HG03439 (cell line): ENCODE measurements around the gene NDUFA11.

Experiments
- ATAC-seq: cut with Tn5 transposase; IDR thresholded peaks from one replicate; pipeline ENCODE4 v1.9.1; 2021; ENCODE audit warnings: mild to moderate bottlenecking, moderate library complexity; ENCODE audit not compliant: unreplicated experiment

Gene NDUFA11

GRCh38 chr19:5932609-5933262 is 29.1 kb upstream of the NDUFA11 start:
- no peak for ATAC-seq

GRCh38 chr19:5932146-5932545 is 28.6 kb upstream of the NDUFA11 start:
- ATAC-seq: no peak

DNA sequence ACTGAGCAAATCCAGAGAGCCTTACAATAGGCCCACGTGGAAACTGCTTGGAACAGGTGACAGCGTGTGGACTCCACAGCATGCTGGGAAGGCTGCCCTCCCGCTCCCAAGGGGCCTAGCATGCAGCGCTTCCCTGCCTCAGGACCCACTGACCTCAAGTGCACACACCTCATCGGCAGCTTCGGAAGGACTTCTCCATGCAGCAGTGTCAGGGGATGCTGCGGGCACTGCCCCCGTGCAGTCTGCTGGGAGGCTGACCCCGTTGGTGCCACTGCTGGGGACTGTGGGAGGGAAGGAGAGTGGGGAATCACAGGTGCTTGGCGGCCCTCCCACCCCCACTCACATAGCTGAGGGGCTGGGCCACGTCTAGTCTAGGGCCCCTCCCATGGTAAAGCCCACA is 27.7 kb upstream of the NDUFA11 start:
- ATAC-seq: no peak

- no peak for ATAC-seq
Measured at GRCh38 chr19:5929625-5930024, 26.0 kb upstream of the NDUFA11 start.

DNA sequence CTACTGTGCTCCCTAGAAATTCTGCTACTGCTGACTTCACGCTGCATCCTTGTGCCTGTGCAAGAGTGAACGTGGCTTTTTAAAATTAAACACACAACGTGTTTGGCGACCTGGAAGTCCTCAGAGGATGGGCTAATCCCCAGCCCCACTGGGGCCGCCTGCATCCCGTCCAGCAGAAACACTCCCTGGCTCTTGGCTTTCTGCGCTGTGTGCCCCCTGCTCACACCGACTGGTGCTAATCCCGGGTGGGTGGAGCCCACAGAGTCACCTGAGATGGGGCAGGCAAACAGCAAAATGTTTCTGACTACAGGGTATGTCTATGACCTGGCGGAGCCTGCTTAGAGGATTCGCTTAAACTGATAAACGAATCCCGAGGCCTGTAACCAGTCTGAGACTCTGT is 25.6 kb upstream of the NDUFA11 start:
- ATAC-seq: no peak

DNA sequence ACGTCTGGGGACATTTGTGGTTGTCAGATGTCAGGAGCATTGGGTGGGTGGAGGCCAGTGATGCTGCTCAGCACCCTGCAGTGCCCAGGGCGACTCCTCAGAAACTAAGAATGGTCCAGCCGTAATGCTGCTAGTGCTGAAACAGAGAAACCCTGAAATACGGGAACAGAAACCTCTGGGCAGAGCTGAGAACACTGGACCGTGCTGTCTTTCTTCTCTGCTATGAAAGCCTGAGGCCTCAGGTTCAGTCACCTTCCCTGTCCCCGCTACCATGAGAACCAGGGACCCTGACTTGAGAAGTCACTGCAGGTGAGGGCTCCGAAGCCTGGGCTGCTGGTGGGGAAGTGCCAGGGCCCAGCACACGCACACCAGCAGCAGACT is 23.8 kb upstream of the NDUFA11 start:
- ATAC-seq: no peak

- ATAC-seq: no peak
Measured at GRCh38 chr19:5926641-5927440, 23.3 kb upstream of the NDUFA11 start.

DNA sequence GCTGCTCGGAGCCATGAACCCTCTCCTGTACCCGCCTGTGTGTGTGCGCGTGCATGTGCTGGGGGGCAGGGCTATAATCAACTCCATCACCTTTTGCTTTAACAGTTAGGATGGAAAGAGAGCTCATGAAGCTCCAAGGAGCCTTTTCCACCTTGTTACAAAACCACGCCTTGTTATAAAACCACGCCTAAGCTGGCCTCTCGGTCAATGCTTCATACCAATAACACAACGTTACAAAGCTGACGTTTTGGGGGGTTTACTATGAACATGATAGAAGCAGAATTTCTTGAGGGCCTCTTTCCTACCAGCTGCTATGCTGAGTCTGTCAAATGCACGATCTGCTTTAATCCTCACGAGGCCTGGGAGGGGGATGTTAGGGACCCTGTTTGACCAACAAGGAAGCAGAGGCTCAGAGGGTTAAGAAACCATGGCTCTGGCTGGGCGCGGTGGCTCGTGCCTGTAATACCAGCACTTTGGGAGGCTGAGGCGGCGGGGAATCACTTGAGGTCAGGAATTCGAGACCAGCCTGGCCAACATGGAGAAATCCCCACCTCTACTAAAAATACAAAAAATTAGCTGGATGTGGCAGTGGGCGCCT is 22.3 kb upstream of the NDUFA11 start:
- no peak for ATAC-seq

DNA sequence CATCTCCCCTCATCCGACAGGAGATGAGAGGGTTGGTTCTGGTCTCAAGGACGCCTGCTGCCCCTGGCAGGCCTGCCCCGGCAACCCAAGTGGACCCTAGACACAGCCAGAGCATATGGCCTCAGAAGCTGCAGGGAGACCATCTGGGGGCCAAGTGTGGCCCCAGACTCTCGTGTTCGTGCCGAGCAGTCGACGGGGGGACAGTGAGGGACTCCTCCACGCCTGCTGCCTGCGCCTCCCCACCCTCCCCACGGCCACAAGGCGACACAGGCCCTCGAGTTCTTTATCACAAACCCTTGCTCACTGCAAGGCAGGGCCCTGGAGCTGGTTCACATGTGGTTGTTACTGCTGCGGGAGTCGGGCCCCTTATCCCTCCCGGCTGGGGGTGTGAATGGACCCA is 19.8 kb upstream of the NDUFA11 start:
- ATAC-seq: no peak

GRCh38 chr19:5922161-5922545 is 18.6 kb upstream of the NDUFA11 start:
- no peak for ATAC-seq

DNA sequence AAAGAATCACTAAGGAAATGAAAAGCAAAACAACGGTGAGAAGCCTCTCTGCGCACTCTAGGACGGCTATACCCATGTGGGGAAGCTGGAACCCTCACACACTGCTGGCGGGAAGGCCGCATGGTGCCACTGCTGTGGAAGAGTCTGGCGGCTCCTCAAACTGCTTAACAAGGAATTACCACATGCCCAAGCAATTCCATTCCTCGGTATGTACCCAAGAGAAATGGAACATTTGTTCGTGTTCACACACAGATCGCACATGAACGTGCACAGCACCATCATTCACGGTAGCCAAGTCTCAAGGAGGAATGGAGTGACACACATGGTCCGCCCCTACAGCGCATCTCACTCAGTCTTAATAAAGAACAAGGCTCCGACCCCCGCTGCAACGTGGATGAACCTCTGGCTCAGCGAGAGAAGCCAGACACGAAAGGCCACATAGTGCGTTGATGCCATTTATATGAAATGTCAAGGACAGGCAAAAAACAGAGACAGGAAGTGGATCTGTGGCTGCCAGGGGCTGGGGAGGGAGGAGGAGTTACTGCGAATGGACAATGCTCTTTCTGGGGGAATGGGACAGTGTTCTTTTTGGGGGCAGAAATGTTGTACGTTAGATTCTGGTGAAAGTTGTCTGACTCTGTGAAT is 18.0 kb upstream of the NDUFA11 start:
- no peak for ATAC-seq

GRCh38 chr19:5918463-5919079 is 15.0 kb upstream of the NDUFA11 start:
- no peak for ATAC-seq

GRCh38 chr19:5917431-5918107 is 14.0 kb upstream of the NDUFA11 start:
- ATAC-seq: no peak

DNA sequence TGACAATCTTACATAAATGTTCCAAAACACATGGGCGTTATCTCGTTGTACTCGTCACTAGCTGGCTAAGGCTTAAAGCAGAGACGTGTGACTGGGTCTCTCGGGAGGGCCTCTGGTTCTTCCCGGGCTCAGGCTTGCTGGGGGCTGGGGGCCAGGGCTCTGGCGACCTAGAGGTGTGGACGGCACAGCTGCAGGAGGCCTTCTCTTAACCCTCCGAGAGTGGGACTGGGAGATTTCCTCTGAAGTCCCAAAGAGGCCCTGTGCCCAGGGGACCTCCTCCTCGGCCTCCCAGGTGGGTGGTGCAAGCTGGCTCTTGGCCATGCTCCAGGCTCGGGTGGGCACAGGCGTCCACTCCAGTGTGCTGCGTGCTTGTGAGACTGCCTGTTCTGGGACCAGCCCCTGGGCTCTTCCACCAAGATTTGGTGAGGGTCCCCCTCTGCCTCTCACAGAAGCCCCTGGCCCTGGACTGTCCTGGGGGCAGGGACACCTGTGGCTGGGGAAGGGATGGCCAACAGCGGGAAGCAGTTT is 12.7 kb upstream of the NDUFA11 start:
- no peak for ATAC-seq

DNA sequence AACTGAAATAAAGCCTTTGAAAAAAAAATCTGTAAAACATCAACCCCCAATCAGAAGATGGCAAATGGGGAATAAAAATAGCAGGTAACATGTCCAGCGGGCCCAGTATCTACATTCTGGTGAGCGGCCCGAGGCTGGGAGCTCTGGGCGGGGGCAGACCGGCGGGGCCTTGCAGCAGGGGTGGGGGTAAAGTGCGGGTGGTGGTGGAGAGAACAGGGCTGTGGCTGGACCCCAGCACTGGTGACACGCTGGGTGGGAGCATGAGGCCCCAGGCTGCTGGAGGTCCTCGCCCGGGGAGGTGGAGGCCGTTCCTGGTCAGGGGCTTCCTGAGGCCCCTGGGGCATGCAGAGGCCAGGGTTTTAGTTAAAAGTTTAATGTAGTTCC is 12.2 kb upstream of the NDUFA11 start:
- no peak for ATAC-seq

GRCh38 chr19:5914946-5915781 is 11.6 kb upstream of the NDUFA11 start:
- no peak for ATAC-seq

DNA sequence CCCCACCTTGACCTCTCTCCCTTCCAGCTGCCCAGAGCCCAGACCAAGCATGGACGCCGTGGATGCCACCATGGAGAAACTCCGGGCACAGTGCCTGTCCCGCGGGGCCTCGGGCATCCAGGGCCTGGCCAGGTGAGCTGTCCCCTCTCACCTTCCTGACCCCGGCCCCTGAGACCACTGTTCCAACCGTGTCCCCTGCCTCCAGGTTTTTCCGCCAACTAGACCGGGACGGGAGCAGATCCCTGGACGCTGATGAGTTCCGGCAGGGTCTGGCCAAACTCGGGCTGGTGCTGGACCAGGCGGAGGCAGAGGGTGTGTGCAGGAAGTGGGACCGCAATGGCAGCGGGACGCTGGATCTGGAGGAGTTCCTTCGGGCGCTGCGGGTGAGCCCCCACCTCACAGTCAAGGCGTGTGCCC is 10.8 kb upstream of the NDUFA11 start:
- no peak for ATAC-seq

DNA sequence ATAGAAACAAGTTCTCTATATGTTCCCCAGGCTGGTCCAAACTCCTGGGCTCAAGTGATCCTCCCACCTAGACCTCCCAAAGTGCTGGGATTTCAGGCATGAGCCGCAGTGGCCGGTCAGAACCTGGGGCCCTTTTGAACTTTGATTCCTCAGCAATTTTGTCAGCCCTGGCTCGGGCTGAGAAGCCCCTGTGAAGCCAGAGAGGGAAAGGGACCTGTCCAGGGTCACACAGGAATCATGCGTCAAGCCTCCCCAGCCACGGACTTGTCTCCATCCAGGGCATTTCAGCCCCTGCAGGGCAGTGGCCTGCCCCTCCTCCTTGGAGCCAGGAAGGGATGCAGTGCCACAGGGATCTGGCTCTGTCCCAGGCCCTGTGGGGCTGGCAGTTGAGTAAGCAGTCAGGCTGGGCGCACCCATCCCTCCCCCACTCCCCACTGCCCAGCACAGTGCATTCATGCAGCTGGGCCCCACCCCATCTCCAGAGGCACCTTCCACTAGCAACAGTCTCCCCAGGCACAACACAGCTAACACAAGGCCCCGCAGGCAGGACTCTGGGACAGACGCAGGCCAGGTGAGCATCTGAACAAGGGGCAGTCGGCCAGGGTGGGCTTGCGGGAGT is 10.3 kb upstream of the NDUFA11 start, which contains the start of gene CAPS:
CAPS (plus strand) TSS at position 516 of the 619 bp plus-strand sequence. CDS start 153 bp downstream, outside the sequence.
- no peak for ATAC-seq

DNA sequence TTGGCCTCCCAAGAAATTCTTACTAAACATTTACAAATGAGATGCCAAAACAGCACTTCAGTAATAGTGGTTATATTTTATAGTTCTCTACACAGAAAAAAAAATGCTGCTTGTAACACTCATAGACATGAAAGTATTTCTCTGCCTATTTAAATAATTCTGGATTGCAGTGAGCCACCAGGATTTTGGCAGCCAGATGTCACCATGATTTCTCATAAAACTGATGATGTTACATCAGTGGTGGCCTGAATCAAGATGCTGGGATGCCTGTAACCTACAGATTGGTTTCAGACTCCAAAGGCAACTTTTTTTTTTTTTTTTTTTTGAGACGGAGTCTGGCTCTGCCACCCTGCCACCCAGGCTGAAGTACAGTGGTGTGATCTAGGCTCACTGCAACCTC is 7.8 kb upstream of the NDUFA11 start:
- ATAC-seq: no peak
